Measurements from ENCODE around the gene CDRT15L2.
"Not testable (repeated sequence)": the region's sequence is repeated elsewhere in the genome, so short reads cannot be mapped to it uniquely, and the experiment has no call there.

The CDRT15L2 gene

GRCh38 chr17:20579424-20579823 lies at the start of gene CDRT15L2:
Gene CDRT15L2 (plus strand): TSS chr17:20579724. CDS start chr17:20579744, 20 bp downstream.
- not testable (repeated sequence) for H3K4me2 ChIP-seq (ENCODE audit: low read depth, low read length, poor library complexity, severe bottlenecking); H3K79me2 ChIP-seq (ENCODE audit: insufficient read depth, low read length); H3K9ac ChIP-seq (ENCODE audit: low read depth, low read length, poor library complexity, severe bottlenecking); H3K4me3 ChIP-seq (ENCODE audit: low read length, poor library complexity, severe bottlenecking); H3K27me3 ChIP-seq (ENCODE audit: insufficient read depth, low read length, poor library complexity, severe bottlenecking); H3K9me3 ChIP-seq (ENCODE audit: insufficient read depth, low read depth, low read length); H3K4me1 ChIP-seq (ENCODE audit: insufficient read depth, low read length, poor library complexity, severe bottlenecking); H3F3A ChIP-seq (ENCODE audit: low read depth); H4K20me1 ChIP-seq (ENCODE audit: insufficient read depth, low read length, poor library complexity, severe bottlenecking); H2AFZ ChIP-seq (ENCODE audit: low read length); H3K9me2 ChIP-seq (replicated peaks; ENCODE audit: low read depth, low read length); H3K36me3 ChIP-seq (ENCODE audit: insufficient read depth, low read length)

- H3K4me1 ChIP-seq (ENCODE audit: insufficient read depth, low read length, poor library complexity, severe bottlenecking); H3K36me3 ChIP-seq (ENCODE audit: insufficient read depth, low read length); H3K4me2 ChIP-seq (ENCODE audit: low read depth, low read length, poor library complexity, severe bottlenecking); H3K79me2 ChIP-seq (ENCODE audit: insufficient read depth, low read length); H3K9me3 ChIP-seq (ENCODE audit: insufficient read depth, low read depth, low read length); H3K9me2 ChIP-seq (replicated peaks; ENCODE audit: low read depth, low read length); H4K20me1 ChIP-seq (ENCODE audit: insufficient read depth, low read length, poor library complexity, severe bottlenecking); H3F3A ChIP-seq (ENCODE audit: low read depth); H3K27me3 ChIP-seq (ENCODE audit: insufficient read depth, low read length, poor library complexity, severe bottlenecking); H2AFZ ChIP-seq (ENCODE audit: low read length): not testable (repeated sequence)
- Histone ChIP-seq H3K4me3 (ENCODE audit: low read length, poor library complexity, severe bottlenecking) (peak overlapping the region; percentile 53), H3K9ac (ENCODE audit: low read depth, low read length, poor library complexity, severe bottlenecking) (peak overlapping the region; percentile 77)
Measured at GRCh38 chr17:20530104-20530503, 49.4 kb upstream of the CDRT15L2 start.

GRCh38 chr17:20532544-20533090 lies 46.9 kb upstream of the CDRT15L2 start:
- H3K79me2 ChIP-seq (ENCODE audit: insufficient read depth, low read length); H3K27me3 ChIP-seq (ENCODE audit: insufficient read depth, low read length, poor library complexity, severe bottlenecking); H3K4me1 ChIP-seq (ENCODE audit: insufficient read depth, low read length, poor library complexity, severe bottlenecking); H3F3A ChIP-seq (ENCODE audit: low read depth); H3K9me3 ChIP-seq (ENCODE audit: insufficient read depth, low read depth, low read length); H3K4me2 ChIP-seq (ENCODE audit: low read depth, low read length, poor library complexity, severe bottlenecking); H3K36me3 ChIP-seq (ENCODE audit: insufficient read depth, low read length); H2AFZ ChIP-seq (ENCODE audit: low read length); H3K9me2 ChIP-seq (replicated peaks; ENCODE audit: low read depth, low read length); H4K20me1 ChIP-seq (ENCODE audit: insufficient read depth, low read length, poor library complexity, severe bottlenecking): not testable (repeated sequence)
- Histone ChIP-seq H3K4me3 (ENCODE audit: low read length, poor library complexity, severe bottlenecking) (peak overlapping the region; percentile 74), H3K9ac (ENCODE audit: low read depth, low read length, poor library complexity, severe bottlenecking) (peak overlapping the region; percentile 87)

DNA sequence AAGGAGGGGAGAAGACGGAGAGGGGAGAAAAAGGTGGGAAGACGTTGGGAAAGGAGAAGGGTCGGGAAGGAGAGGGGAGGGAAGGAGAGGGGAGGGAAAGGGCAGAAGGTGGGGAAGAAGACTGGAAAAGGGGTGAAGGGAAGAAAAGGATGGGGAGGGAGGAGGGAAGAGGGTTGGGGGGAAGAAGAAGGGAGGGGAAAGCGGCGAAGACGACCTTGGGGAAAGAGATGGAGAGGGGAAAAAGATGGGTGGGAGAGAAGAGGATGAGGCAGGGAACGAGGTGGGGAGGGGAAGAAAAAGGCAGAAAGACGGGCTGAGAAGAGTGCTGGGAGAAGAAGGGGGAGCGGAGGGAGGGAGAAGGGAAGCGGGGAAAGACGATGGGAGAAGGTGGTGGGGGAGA lies 46.3 kb upstream of the CDRT15L2 start:
- Histone ChIP-seq H3K9ac (ENCODE audit: low read depth, low read length, poor library complexity, severe bottlenecking) (peak overlapping the region; percentile 87), H3K4me3 (ENCODE audit: low read length, poor library complexity, severe bottlenecking) (peak overlapping the region; percentile 74)
- not testable (repeated sequence) for H4K20me1 ChIP-seq (ENCODE audit: insufficient read depth, low read length, poor library complexity, severe bottlenecking); H3K36me3 ChIP-seq (ENCODE audit: insufficient read depth, low read length); H3K79me2 ChIP-seq (ENCODE audit: insufficient read depth, low read length); H3F3A ChIP-seq (ENCODE audit: low read depth); H3K4me2 ChIP-seq (ENCODE audit: low read depth, low read length, poor library complexity, severe bottlenecking); H3K9me2 ChIP-seq (replicated peaks; ENCODE audit: low read depth, low read length); H3K27me3 ChIP-seq (ENCODE audit: insufficient read depth, low read length, poor library complexity, severe bottlenecking); H3K4me1 ChIP-seq (ENCODE audit: insufficient read depth, low read length, poor library complexity, severe bottlenecking); H2AFZ ChIP-seq (ENCODE audit: low read length); H3K9me3 ChIP-seq (ENCODE audit: insufficient read depth, low read depth, low read length)

DNA sequence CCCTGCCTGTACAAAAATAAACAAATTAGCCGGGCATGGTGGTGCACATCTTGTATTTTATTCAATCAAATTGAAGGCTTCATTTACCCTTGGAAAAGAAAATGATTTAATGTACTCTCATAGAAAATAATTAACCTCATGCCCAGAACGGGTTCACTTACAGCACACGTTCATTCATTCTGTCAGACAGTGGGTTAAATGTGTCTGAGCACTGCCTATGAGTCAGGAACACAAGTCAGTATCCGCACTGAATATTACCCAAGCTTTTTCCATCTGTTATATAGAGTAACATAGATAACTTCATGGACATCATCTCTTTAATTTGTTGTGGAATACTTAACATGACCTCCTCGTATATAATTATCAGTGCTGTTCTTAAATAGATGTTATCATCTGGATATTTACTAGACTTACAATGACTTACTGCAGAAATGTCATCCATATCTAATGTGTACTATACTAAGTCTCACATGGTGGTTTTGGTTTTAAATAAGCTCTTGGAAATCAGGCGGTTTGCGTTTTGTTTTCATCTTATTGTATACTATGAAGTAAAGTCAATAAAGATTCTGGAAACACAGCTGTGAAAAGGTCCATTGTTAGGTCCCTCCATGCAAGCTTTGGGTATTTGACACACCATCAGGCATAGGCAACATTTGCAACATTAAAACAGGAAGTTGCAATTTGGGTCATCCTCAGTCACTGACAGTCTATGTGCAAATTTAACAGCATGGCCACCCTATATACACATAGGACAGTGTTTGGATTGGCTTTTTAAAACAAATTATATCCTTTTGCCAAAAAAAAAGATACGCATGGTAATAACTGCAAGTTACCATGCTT lies 44.6 kb upstream of the CDRT15L2 start:
- H3K9me3 ChIP-seq (ENCODE audit: insufficient read depth, low read depth, low read length); H2AFZ ChIP-seq (ENCODE audit: low read length); H4K20me1 ChIP-seq (ENCODE audit: insufficient read depth, low read length, poor library complexity, severe bottlenecking); H3K4me1 ChIP-seq (ENCODE audit: insufficient read depth, low read length, poor library complexity, severe bottlenecking); H3K4me2 ChIP-seq (ENCODE audit: low read depth, low read length, poor library complexity, severe bottlenecking); H3F3A ChIP-seq (ENCODE audit: low read depth); H3K27me3 ChIP-seq (ENCODE audit: insufficient read depth, low read length, poor library complexity, severe bottlenecking); H3K79me2 ChIP-seq (ENCODE audit: insufficient read depth, low read length); H3K9ac ChIP-seq (ENCODE audit: low read depth, low read length, poor library complexity, severe bottlenecking); H3K4me3 ChIP-seq (ENCODE audit: low read length, poor library complexity, severe bottlenecking); H3K9me2 ChIP-seq (replicated peaks; ENCODE audit: low read depth, low read length); H3K36me3 ChIP-seq (ENCODE audit: insufficient read depth, low read length): not testable (repeated sequence)

- H3K27me3 ChIP-seq (ENCODE audit: insufficient read depth, low read length, poor library complexity, severe bottlenecking); H3K4me2 ChIP-seq (ENCODE audit: low read depth, low read length, poor library complexity, severe bottlenecking); H3F3A ChIP-seq (ENCODE audit: low read depth); H3K9me3 ChIP-seq (ENCODE audit: insufficient read depth, low read depth, low read length); H3K4me3 ChIP-seq (ENCODE audit: low read length, poor library complexity, severe bottlenecking); H3K9ac ChIP-seq (ENCODE audit: low read depth, low read length, poor library complexity, severe bottlenecking); H2AFZ ChIP-seq (ENCODE audit: low read length); H3K9me2 ChIP-seq (replicated peaks; ENCODE audit: low read depth, low read length); H3K79me2 ChIP-seq (ENCODE audit: insufficient read depth, low read length); H4K20me1 ChIP-seq (ENCODE audit: insufficient read depth, low read length, poor library complexity, severe bottlenecking); H3K4me1 ChIP-seq (ENCODE audit: insufficient read depth, low read length, poor library complexity, severe bottlenecking); H3K36me3 ChIP-seq (ENCODE audit: insufficient read depth, low read length): not testable (repeated sequence)
Measured at GRCh38 chr17:20540414-20540813, 39.1 kb upstream of the CDRT15L2 start.

GRCh38 chr17:20540865-20541264 lies 38.7 kb upstream of the CDRT15L2 start:
- H3F3A ChIP-seq (ENCODE audit: low read depth); H3K9me3 ChIP-seq (ENCODE audit: insufficient read depth, low read depth, low read length); H3K9ac ChIP-seq (ENCODE audit: low read depth, low read length, poor library complexity, severe bottlenecking); H2AFZ ChIP-seq (ENCODE audit: low read length); H3K9me2 ChIP-seq (replicated peaks; ENCODE audit: low read depth, low read length); H3K36me3 ChIP-seq (ENCODE audit: insufficient read depth, low read length); H3K4me3 ChIP-seq (ENCODE audit: low read length, poor library complexity, severe bottlenecking); H3K27me3 ChIP-seq (ENCODE audit: insufficient read depth, low read length, poor library complexity, severe bottlenecking); H3K4me2 ChIP-seq (ENCODE audit: low read depth, low read length, poor library complexity, severe bottlenecking); H4K20me1 ChIP-seq (ENCODE audit: insufficient read depth, low read length, poor library complexity, severe bottlenecking); H3K4me1 ChIP-seq (ENCODE audit: insufficient read depth, low read length, poor library complexity, severe bottlenecking); H3K79me2 ChIP-seq (ENCODE audit: insufficient read depth, low read length): not testable (repeated sequence)

Measured in Loucy (cell line).